ENCODE results near the gene PTPN1.
"Not testable (repeated sequence)": the region's sequence is repeated elsewhere in the genome, so short reads cannot be mapped to it uniquely, and the experiment has no call there.

The PTPN1 gene

DNA sequence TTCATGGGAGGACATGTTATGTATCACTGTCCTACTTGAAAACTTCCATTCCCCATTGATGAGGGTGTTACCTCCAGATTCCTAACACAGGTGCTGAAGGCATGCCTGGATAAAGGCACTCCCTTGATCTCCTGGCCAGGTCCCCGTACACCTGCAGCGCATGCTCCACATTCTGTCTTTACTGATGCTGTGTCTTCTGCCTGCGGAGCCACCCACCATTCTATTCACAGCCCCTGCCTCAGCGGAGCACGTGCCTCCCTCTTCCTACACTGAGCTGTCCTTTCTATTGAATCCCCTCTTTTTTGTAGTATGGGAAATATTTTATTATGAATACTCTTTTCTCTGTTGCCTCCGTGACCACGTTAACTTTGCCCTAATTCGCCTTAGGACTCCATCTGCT is 25.0 kb downstream of the PTPN1 start:
- no peak for DNase-seq

DNA sequence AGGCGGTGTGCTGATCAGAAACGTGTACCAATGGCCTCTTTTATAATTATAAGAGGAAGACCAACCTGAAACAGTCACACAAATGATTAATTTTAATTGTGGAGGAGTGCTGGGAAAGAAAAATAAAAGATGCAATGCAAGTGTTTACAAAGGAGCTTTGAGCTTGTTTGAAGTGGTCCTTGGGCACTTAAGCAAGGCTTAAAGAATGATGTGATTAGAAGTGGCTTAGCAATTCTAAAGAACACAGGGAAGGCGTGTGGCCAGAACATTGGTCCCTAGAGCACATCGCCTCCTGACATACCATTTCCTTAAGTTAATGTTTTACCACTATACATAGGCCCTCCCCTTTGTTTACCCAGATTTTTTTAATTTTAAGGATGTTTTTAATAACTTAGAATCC is 26.1 kb downstream of the PTPN1 start:
- DNase-seq: no peak

- no peak for DNase-seq
Measured at GRCh38 chr20:50537546-50538201, 27.5 kb downstream of the PTPN1 start.

DNA sequence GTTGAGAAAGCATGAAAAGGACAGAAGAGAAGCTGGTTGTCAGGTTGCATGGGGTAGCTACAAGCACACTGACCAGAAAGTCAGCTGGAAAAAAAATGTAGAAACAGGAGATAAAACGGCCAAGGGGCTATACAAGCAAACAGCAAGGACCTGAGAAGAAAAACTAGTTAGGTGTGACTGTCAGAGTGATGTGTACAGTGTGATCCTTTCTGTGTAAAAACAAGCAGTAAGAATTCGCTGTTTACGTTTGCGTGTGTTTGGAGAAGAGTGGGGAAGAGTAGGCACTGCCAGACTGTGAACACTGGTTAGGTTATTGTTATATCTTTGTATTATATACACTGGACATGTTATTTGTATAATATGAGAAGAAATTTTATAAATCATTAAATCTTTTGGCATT is 28.1 kb downstream of the PTPN1 start:
- DNase-seq: no peak

- not testable (repeated sequence) for DNase-seq
Measured at GRCh38 chr20:50539798-50540197, 29.6 kb downstream of the PTPN1 start.

DNA sequence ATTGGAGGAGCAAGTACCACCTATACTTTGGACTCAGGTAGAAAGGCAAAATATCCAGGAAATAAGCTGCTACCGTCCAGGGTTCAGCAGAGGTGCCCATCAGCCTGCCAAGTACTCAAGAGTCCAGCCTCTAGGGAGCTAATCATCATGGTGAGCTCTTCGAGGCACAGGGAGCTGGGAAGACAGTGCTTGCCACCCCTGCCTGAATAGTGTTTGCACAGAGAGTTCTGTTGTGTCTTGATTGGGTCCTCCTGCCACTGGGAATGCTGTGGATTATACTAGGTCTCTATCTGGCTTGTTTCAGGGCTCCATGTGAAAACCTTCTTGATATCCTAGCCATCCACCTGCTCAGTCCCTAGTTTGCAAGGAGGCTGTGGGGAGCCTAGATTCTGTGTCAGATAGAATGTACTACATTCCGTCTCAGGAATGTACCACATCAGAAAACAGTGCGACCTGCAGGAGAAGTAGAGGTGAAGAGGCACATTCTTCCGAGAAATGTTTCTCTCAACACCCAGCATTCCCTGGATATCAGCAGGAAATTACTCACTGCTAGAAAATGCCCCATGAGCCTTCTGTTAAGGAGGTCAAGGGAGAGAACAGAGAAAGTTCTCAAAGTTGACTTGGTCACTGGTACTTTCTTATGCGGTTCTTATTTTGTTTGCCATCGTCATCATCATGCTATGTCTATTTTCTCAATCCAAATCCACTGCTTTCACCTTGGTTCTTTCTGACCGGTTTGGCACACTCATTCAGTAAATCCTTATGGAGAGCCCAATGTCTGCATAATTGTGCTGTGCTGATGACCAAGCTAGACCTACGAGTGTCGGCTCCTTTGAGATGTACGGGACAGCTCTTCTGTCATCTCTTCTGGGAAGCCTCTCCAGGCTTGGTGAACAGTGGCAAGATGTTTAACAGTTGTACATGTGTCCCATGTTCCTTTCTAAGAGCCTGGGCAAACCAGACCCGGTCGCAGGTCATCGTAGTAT is 30.7 kb downstream of the PTPN1 start:
- DNase-seq: no peak

DNA sequence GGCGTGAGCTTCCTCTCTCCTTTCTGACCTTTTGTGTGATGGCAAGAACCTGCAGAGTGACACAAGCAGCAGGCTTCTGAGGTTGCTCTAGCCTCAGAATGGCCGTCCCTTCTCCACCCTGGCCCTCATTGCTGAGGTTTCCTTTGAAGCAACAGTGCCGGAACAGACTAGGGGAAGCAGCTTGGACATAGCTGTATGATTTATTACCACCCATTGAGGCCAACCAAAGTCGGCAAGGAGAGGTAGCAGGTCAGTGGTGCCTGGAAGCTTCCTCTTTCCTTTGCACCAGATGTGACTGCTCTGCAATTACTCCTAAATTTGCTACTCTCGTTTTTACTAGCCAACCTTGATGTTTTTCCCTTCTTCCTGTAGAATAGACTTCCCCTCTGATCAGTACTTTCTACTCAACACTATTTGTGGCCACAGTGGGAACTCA is 31.4 kb downstream of the PTPN1 start:
- DNase-seq: no peak

GRCh38 chr20:50543326-50543725 is 33.1 kb downstream of the PTPN1 start:
- DNase-seq: no peak

- DNase-seq: no peak
Measured at GRCh38 chr20:50545126-50545525, 34.9 kb downstream of the PTPN1 start.

GRCh38 chr20:50546729-50547314 is 36.6 kb downstream of the PTPN1 start:
- no peak for DNase-seq

GRCh38 chr20:50547964-50548363 is 37.8 kb downstream of the PTPN1 start:
- DNase-seq: no peak

GRCh38 chr20:50548396-50548795 is 38.2 kb downstream of the PTPN1 start:
- DNase-seq: no peak

DNA sequence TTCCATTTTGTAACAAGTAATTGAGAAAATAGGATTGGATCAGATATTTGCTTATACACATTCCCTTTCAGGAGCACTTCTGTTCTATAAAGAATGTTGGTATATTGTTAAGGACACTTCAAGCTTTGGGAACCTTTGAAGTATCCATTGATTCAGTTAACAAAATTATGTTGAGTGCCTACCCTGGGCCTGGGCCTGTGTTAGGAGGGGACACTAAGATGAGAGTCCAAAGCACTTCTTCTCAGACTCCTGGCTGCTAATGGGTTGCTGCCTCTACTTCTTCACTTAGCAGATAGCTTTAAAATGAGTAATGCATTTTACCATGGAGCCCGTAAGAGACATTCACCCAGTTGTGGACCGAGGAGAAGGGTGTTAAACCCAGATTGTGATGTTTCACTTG is 40.3 kb downstream of the PTPN1 start:
- no peak for DNase-seq

DNA sequence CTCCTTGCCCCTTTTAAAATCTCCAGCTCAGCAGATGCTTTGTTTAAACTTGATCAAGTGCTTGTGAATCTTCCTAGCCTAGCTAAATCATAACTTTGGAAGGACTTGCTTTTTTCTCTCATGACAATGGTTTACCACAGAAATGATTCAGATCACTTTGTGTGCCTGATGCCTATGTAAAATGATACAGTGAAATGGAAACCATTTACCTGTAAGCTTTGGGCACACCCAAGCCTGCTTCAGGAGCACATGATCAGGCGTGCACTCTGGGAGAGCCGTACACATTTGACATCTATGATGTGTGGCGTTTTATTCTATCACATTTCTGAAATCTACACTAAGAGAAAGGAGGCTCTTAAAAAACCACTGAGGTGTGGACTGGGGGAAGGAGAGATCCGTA is 41.1 kb downstream of the PTPN1 start:
- DNase-seq: no peak

GRCh38 chr20:50552979-50553378 is 42.8 kb downstream of the PTPN1 start:
- no peak for DNase-seq

- DNase-seq: no peak
Measured at GRCh38 chr20:50554694-50555579, 44.8 kb downstream of the PTPN1 start.

DNA sequence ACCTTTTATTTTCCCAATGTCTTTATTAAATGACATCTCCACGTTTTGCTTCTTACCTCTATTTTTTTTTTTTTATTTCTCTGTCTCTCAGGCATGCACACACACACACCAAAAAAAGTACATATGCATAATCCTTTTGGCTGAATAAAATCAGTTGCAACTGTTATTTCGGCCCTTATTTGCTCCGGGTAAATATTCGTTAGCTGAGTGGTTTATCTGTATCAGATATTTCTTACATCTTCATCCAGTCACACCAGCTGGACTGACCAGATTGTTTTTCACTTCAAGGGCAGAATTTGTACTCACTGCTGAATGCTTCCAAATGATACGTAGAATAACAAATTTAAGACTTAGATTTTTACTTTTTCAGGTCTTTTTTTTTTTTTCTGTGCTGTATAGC is 45.5 kb downstream of the PTPN1 start:
- DNase-seq: no peak

- DNase-seq: no peak
Measured at GRCh38 chr20:50557549-50558134, 47.5 kb downstream of the PTPN1 start.

- no peak for DNase-seq
Measured at GRCh38 chr20:50558483-50558925, 48.3 kb downstream of the PTPN1 start.

- no peak for DNase-seq
Measured at GRCh38 chr20:50559149-50559548, 49.0 kb downstream of the PTPN1 start.

DNA sequence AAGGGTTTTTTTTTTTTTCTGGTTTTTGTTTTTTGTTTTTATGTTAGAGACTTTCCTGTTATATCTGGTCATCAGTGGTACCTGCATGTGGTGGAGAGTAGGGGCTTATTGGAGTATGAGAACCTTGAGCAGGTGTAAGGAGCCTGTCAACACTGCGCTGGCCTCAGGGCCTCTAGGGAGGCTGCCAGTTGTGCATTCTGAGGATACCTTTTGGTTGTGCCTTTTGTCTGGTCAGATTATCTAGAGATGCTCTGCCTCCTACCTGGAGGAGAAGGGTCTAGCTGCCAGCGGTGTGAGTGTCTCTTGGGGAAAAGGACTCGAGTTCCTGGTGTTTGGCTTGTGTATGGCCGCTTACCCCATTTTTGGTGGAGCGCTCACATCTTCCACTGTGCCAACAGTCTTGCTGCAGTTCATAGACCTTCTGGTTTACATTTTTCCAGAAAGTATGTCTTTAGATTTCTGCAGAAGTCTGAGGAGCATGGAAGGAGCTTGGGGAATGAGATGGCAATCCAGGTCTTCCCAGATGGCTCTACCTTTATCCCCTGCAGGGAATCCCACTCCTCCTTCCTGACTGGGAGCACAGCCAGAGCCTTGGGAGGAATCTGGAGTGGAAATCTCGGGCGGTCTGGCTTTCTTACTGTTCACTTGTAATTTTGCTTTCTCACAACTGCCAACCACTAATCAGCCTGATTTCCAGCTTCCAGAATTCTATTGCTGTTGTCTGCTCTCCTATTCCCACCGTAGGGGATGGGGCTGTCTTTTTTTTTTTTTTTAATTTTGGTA is 49.9 kb downstream of the PTPN1 start:
- no peak for DNase-seq
